ENCODE results near the gene CYB561D1. TPM values are rescaled to one million over a fixed set of nuclear protein-coding genes. Genes with fewer than 3 reads are reported as not detected.

CYB561D1 gene
- total RNA-seq, 1 donor from 2014 or later, result 6.7 TPM

DNA sequence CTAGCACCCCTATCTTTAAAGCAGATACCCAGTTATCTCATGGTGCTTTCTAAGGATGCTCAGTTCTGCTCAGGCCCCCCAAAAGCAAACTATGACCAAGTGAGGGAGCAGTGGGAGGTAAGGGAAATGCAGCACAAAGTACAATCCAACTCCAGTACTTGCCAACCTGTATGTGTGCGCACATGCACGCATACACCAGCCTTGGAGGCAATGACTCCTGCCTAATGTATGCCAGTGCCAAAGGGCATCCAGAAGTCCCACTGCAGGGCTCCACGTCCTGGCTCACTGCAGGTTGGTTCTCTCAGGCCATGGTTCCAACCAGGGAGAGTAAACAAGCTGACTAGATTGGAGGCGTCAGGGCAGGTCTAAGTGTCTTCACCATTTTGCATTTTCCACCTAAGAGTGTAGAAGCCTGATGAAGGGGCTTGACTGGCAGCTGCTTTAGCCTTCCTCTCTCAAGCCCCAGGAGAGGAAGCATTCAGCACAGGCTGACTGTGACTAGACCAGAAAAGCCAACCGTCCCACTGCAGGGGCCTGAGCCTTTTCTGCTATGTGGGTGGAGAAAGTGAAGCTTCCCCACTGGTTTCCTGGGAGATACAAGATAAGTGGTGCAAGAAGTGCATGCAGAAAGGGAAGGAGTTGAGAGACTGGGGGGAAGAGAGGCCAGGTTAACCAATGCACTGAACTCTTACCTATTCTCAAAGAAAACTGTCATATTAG is 7.9 kb downstream of the CYB561D1 start:
- no peak for DNase-seq

DNA sequence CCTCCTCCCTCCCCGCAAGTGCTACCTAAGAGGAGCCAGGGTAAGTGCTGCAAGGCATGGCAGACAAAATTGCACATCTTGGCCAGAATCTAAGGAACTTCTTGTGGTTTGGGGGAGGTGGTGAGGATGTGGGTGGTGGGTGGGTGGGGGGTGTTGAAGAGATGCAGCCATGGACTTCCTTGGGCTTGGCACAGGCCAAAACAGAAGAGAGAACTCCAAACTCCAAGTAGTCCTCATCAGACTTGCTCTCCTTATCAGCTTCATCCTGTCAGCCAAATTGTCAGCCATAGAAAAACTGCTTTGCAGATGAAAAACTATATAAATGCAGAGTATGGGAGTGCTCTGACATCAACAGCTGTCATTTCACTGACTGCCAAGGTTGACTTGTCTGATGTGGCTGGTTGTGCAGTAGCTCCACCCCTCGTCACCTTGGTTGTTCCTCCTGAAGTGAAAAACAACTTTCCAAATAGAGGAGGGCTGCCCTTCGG is 8.5 kb downstream of the CYB561D1 start:
- DNase-seq, result no peak

DNA sequence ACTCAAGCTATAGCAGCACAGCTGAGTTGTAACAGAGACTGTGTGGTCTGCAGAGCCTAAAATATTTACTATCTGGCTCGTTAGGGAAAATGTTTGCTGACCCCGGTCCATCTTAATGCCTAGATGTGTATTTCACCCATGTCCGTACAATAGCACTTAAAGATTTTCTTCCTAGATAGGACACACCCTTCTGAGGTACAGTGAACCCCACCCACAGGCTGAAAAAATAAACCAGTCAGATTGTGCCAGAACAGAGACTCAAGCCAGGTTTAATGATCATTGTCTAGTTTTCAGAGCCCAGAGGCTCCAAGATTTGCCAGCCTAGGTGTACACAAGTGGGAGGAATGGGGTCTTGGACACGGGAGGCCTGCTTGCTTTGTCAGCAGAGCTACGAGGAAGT is 10.0 kb downstream of the CYB561D1 start:
- no peak for DNase-seq

DNA sequence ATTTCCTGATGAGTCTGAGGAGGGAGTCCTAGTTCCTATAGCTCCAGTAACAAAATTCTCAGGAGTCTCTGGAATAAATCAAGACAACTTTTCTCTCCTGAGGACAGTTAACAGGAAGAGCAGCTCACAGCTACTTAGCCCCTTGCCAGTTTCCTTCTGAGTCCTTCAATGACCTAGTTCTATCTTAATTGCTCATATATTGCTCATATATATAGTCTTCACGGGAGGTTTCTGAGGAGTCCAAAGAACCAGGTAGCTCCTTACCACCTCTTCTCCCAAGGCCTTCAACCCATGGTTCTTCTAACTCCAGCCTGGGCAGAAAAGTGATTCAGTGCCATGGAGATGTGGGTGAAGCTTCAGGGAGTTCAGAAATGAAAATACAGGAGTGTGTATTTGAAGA is 11.1 kb downstream of the CYB561D1 start:
- DNase-seq, result no peak

DNA sequence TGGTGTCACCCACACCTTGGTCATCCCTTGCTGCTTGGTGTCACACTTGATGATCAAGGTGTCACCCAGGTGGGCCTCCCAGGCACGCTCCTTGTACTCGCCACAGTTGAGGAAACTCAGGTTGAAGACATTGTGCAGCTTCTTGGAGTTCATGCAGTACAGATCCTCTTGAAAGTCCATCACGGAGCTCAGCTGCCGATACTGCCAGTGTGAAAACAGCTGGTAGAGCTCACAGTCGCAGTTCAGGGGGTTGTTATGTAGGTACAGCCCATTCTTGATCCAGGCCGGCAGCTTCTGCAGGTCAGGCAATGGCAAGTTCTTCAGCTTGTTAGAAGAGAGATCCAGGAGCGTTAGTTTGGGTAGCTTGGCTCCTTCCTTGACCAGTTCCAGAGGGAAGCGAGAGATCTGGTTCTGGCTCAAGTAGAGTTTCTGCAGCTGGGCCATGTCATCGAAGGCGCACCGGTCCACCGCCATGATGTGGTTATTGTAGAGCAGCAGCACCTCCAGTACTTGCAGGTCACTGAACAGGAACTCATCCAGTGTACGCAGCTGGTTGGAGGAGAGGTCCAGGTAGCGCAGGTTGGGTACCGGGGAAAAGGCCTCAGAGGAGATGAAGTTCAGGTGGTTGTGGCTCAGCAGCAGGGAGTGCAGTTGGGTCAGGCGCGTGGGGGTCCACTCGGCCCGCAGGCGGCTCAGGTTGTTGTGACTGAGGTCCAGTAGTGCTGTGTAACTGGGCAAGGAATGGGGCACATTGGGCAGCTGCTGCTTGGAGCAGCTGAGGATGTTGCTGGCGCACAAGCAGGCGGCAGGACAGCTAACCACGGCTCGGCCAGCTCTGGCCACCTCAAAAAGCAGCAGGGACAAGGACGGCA is 14.3 kb downstream of the CYB561D1 start:
- DNase-seq, result no peak

DNA sequence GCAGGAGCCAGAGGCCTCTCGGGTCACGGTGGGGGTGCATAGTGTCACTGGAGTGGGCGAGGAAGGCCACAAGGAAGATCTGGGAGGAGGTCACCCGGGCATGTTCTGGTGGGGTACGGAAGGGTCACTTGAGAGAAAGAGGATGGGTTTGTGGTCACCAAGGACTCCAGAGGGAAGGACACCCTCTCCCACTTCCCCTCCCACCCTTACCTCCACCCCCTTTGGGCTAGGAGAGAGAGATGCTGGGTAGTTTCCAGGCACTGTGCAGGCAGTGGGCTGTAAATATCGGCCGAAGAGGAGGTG is 14.9 kb downstream of the CYB561D1 start:
- no peak for DNase-seq

DNA sequence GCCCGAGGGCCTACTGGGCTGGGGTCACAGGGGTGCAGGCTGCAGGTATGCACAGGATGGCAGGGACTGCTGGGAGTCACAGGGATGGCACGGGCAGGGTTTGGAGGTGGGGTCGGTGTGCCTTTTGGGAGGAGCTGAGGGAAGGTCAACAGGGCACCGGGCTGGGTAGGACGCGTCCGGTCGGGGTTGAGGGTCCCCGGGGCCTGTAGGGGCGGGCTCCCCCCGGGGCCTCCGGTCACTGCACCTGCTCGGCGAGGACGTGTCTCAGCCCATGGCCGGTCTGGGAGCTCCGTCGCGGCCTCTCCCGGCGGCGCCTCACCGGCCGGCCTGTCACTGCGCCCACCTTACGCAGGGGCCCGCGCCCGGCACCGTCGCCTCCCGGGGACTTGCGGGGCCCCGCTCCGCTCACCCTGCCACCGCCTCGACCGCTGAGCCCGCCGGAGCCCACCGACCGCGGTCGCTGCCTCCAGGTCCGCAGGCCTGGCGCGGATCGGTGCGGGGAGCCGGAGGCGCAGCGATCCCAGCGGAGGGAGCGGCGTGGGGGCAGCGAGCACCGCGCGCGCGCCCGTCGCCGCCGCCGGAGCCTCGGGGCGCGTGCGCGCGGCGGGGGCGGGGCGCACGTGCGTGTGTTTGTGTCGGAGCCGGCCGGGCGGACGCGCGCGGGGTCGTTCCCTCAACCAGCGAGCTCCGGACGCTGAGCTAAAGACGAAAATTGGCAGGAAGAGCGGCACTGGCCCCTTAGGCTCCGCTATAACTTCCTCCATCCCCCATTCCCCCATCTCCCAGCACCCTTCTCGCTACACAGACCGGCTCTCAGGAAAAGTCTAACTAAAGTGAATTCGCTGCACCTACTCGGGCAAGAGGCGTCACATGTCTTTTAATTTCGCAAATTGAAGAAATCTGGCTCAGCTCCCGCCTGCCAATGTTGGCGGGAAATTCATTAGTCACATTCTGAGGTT is 15.6 kb downstream of the CYB561D1 start, which contains the start of gene AMIGO1:
TSS of gene AMIGO1 (minus strand) at position 552 of the 959 bp plus-strand sequence. CDS start 815 bp downstream, outside the sequence.
- DNase-seq, result no peak

DNA sequence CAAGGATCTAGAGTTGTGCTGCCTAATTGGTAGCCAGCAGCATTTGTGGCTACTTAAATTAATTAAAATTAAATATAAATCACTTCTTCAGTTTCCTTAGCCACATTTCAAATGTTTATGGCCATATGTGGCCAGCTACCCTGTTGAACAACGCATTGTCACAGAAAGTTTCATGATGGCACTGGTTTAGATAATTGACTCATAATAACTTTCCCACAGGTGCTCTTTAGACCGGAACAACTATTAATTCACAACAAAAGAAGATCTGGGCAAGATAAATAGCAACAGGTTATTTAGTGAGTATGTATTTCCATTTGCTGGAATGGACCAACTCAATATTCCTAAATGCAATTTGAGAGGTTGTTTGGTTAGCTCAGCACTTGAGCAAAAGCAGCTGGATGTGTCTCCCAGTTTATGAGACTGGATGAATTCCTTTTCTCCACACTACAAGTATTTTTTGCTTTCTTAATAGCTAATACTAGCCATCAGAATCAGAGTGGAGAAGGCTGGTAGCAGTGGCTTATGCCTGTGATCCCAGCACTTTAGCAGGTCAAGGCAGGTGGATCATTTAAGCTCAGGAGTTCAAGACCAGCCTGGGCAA is 19.3 kb downstream of the CYB561D1 start:
- no peak for DNase-seq

DNA sequence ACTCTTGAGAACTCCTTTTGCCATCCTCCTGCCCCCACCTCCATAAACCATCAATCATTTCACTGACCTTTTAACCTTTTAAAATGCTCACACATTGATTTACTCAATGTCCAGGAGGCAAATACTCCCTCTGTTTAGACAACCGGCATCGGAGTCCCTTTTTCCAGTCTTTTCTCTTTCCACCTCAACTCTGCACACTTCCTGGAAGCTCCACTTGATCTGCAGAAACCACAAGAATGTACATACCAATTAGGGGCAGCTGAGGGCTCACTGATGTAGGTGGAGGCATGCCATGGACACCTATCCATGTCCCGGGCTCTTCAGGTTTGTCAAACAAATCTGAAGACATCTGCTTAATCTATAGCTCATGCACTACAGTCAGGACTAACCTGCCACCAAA is 21.0 kb downstream of the CYB561D1 start:
- DNase-seq, result no peak

DNA sequence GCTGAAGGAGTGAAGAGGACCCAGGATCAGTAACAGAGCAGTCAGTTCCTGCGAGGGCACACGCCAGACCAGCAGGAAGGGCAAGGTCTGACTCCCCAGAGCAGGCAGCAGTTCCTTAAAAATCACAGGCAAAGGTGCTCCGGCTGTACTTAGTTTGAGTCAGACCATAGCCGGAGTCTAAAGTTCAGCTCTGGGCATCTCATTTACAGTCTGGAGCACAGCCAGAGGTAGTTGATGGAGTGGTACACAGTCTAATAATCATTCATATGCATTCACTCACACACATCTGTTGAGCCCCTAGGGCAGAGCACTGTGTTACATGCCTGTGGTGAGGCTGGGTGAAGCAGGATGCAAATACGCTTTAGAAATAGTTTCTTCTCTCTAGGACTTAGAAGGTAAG is 23.0 kb downstream of the CYB561D1 start:
- no peak for DNase-seq

DNA sequence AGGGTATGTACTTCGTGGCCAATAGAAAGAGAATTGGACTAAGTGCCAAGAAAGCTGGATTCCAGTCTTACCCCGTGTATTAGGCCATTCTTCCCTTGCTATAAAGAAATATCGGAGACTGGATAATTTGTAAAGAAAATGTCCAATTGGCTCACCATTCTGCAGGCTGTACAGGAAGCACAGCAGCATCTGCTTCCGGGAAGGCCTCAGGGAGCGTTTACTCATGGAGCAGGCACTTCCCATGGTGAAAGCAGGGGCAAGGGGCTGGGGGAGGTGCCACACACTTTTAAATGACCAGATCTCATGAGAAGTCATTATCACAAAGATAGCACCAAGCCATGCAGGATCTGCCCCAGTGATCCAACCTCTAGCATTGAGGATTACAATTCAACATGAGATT is 23.4 kb downstream of the CYB561D1 start:
- DNase-seq, result no peak

DNA sequence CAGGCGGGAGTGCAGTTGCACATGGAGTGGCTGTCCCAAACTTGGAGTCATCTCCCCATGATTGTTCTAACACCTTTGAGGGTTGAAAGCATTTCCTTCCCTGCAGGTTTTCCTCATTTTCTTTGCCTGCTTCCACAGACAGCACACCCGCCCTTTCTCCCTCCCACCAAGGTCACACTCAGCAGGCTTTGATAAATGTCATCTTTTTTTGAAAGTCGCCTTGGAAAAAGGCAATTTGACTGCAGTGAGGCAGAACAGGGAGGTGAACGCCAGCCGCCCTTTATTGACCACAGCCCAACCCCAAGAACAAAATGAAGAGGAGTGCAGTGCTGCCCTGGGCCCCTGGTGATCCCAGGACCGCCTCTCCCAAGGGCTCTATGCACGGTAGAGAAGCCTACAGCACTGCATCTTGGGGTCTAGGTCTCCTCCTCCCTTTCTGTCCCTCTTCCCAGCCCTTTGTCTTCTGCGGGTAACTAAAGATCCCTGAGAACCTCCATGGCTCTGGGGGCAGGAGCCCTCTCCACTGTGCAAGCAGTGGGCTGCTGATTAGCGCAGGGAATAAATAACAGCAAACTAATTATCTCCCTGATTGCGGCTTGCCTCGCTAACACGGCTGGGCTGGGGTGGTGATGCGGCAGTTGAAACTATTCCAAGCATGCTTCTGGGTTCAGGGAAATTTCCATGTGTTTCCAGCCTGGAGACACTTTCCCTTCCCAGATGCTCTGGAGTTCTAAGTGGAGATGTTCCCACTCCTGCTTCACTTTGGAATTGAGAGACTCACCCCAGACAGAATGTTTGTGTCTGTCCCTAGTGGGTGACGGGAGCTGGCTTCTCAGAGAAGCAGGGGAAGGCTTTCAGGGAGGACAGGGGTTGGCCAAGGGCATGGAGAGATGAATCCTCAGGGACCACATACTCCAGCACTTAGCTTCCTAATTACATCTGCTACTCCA is 27.4 kb downstream of the CYB561D1 start:
- no peak for DNase-seq

DNA sequence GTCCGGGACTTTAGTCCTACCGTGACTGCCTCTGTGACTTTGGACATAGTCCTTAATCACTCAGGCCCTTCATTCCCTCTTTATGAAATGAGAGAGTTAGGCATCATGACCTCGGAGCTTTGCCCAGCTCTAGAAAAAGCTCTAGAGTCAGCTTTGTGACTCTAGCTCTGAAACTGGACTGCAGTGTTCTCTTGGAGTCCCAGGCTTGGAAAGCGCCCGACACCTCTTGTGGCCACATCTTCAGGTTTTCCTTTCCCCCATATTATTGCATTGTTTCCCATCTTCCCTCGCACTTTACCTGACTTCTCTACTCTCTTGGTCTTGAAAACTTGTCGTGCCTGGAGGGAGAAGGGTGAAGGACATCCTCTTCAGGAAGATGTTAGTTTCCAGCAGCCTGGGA is 28.1 kb downstream of the CYB561D1 start:
- no peak for DNase-seq

DNA sequence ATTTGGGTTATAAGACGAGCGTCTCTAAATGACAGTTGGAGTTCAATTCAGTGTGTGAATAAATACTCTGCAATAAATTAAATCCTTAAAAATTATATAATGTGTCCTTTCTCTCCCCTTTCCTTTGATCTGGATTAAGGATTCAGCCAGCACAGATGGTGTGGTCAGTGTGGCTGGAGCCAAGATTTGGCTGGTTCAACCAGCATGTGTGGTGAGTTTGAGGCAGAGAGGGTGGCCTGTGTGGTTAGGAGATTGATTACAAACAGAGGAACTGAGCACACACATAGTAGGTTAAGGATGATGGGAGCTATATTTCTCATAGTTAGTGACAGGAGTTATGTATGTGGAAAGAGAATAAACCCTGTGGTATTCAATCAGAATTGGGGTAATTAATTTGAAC is 29.8 kb downstream of the CYB561D1 start:
- no peak for DNase-seq

DNA sequence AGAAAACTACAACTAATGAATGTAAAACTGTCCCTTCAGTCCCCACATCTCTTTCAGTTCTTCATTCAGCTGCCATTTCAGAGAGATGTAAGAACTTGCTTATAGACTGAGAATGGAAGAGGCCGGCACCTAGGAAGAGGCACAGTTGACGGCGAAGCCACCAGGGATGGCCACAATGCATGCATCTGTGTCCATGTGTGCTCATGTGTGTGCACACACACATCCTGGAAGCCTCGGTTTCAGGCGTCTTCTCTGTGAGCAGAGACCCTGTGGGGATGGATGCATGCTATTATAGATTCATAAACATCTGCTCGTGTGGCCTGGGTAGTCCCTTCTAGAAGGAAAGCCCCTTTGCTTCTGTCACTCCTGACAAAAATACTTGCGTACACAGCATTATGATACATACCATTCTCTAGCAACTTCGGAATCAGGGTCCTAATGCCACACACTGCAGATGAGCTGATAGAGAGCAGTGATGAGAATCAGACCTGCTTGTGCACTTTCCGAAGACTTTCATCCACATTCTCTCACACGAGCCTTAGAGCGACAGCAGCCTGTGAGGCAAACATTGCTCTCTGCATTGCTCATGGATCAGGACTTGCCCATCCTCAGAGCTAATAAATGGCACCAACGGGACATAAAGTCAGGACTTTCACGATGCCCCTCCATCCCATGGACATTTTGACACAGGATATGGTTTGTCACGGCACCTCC is 33.4 kb downstream of the CYB561D1 start:
- DNase-seq, result no peak

DNA sequence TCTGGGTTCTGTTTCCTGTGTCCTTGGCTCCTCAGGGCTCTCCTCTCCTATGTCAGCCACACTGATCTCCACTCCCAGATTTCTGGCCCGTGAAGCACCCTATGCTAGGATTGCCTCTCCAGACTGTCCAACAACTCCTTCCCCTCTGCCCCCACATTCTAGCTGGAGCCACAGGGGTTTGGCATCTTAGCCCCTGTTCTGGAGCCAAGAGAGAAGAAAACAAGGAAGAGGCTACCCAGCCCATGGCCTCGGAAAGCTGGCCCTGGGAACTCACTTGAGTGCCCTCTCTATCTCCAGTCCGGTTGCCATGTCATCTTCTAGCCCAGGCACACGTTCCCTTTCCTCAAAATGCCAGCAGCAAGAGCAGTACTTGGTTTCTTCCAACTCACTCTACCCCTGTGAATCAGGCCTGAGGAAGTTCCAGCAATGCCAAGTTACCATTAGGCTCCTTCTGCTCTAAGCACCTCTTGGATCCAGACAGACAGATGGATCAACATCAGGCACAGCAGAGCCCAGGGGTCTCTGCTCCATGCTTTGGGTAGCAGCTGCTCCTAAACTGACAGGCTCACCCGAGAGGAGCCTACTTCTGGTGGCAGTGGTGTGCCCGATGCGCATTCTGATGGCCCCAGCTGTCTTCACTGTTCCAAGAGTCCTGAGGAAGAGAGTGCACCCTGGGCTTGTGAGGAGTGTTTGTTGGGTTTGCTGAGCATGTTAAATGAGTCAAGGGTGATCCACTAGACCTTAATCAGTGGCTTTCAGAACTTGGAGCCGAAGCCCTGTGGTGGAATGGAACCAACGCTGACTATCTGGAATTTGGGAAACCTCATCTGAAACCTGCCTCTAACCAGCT is 34.2 kb downstream of the CYB561D1 start:
- no peak for DNase-seq

DNA sequence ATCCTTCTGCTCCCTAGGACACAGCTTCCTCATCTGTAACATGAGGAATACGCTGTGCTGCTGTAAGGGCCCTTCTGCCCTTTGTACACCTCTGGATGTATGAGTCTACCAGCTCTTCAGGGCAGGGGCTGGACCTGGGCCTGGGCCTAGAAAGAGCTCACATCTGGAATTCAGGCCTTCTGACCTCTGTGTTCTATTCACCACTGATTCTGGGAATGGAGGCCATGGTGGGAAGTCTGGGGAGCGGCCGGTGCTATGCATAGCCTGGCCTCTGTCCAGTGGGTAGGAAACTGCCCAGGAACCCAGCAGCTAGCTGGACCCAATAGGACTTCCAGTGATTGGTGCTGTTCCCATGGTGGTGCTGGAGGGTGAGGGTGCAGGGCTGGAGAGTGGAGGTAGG is 34.8 kb downstream of the CYB561D1 start:
- no peak for DNase-seq

DNA sequence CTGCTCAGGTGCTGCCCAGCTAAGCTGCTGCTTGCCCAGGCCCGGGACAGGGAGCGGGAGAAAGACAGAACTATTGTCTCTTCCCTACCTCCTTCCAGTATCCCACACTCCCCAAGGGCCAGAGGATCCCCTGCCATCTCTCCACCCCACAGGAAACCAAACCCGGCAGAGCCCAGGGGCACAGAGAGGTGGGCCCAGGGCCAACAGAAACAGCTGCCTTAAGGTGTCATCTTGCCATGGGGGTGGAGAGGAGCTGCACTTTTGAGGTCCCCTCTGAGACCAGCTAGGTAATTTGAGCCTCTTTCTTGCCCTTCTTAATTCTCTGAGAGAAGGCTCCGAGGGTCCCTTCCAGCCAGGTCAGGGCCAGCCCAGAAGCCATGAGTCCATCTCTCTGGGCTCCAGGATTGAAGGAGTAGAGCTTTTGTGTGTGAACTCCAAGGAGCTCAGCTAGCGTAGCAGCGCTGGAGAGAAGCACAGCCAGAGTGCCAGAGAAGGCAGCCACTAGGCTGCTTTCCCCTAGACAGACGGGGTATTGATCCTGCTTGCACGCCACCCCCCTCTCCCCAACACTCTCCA is 36.1 kb downstream of the CYB561D1 start:
- no peak for DNase-seq
